IMR-90 (cell line): Measurements from ENCODE around the gene CRLF1.
A peak's percentile ranks its signal among the peaks of the same experiment; 100 is the strongest.

ENCODE experiments used
- BHLHE40 ChIP-seq: fragments of 150-350 bp; IDR thresholded peaks from 2 replicates; pipeline ENCODE4 v1.6.1; 2016; ENCODE audit warnings: mild to moderate bottlenecking, low read depth, low read length
- CEBPB ChIP-seq: IDR thresholded peaks from 2 replicates; pipeline ENCODE4 v1.6.1; 2012; ENCODE audit warnings: low read depth, low read length, improper control_type of control experiment
- CHD1 ChIP-seq: IDR thresholded peaks from 2 replicates; pipeline ENCODE4 v1.6.1; 2012; ENCODE audit warnings: low read depth, low read length, improper control_type of control experiment
- CTCF ChIP-seq: conservative IDR thresholded peaks from 2 replicates; pipeline ENCODE4 v1.5.1; 2012; ENCODE audit warnings: mild to moderate bottlenecking, low read depth, low read length, improper control_type of control experiment
- FOS ChIP-seq: fragments of 150-350 bp; IDR thresholded peaks from 2 replicates; pipeline ENCODE4 v1.6.1; 2016; ENCODE audit warnings: low read depth, low read length
- MAFK ChIP-seq: IDR thresholded peaks from 2 replicates; pipeline ENCODE4 v1.6.1; 2012; ENCODE audit warnings: low read depth, low read length, improper control_type of control experiment
- NFE2L2 ChIP-seq: fragments of 150-350 bp; IDR thresholded peaks from 2 replicates; pipeline ENCODE4 v1.6.1; 2016; ENCODE audit warnings: low read depth, mild to moderate bottlenecking, low read length
- POLR2A ChIP-seq: IDR thresholded peaks from 2 replicates; pipeline ENCODE4 v1.6.1; 2012; ENCODE audit warnings: mild to moderate bottlenecking, low read depth, low read length
- RAD21 ChIP-seq: IDR thresholded peaks from 2 replicates; pipeline ENCODE4 v1.6.1; 2012; ENCODE audit warnings: low read length, improper control_type of control experiment
- RCOR1 ChIP-seq: IDR thresholded peaks from 2 replicates; pipeline ENCODE4 v1.6.1; 2012; ENCODE audit warnings: mild to moderate bottlenecking, low read length, improper control_type of control experiment; ENCODE audit not compliant: insufficient replicate concordance
- SMC3 ChIP-seq: fragments of 150-350 bp; IDR thresholded peaks from 2 replicates; pipeline ENCODE4 v1.6.1; 2016; ENCODE audit warnings: low read depth, mild to moderate bottlenecking, antibody characterized with exemption, low read length, moderate library complexity
- USF2 ChIP-seq: fragments of 150-350 bp; IDR thresholded peaks from 2 replicates; pipeline ENCODE4 v1.6.1; 2017; ENCODE audit warnings: mild to moderate bottlenecking, antibody characterized with exemption, low read length, low read depth
- TF ChIP-seq, protein P1 (sequence below): fragments of 150-350 bp; IDR thresholded peaks from 2 replicates; pipeline ENCODE4 v1.6.1; 2016; ENCODE audit warnings: low read depth, mild to moderate bottlenecking, low read length, moderate library complexity, borderline replicate concordance

DNA sequence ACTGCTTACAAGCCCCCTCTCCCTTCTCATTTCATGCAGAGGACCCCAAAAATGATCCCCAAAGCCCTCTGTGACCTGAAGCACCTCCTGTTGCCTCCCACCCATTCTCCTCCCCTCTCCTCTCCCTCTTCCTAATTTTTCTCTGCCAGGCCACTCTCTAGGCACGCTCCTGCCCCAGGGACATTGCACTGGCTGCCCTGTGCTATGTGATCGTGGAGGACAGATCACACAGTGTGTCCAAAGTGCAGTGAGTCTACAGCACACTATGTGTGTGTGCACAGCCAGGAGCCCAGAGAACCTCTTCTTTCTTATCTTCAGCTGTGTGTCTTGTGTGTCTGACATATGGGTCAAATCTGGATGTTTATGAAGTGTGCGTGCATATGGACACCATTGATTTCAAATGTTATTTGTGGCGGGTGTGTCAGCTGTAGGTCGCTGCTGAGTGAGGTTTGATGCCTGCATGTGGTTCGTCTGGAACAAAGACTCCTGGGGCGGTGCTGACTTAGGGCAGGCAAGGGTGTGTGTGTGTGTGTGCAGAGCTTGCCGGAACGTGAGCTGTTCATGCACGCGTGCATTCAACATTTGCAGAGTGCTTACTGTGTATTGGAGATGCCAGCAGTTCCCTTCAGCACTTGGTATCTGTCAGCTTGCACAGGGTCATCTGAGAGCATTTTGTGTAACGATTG, 28.2 kb upstream of the CRLF1 start:
- TF ChIP-seq CTCF (no peak), FOS (no peak), CHD1 (no peak), NFE2L2 (no peak), USF2 (no peak), BHLHE40 (peak; percentile 80), POLR2A (no peak), CEBPB (no peak), SMC3 (no peak), MAFK (no peak), RAD21 (no peak), RCOR1 (no peak)
- TF ChIP-seq, protein P1, sequence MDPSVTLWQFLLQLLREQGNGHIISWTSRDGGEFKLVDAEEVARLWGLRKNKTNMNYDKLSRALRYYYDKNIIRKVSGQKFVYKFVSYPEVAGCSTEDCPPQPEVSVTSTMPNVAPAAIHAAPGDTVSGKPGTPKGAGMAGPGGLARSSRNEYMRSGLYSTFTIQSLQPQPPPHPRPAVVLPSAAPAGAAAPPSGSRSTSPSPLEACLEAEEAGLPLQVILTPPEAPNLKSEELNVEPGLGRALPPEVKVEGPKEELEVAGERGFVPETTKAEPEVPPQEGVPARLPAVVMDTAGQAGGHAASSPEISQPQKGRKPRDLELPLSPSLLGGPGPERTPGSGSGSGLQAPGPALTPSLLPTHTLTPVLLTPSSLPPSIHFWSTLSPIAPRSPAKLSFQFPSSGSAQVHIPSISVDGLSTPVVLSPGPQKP, result no peak
